SIG-M5 treated with dmso at 0.1 percent for 504 hours (cell line): Measurements from ENCODE around the gene PHC1.

Experiments
- DNase-seq: peaks from one replicate; lab custom pipeline; 2025; ENCODE audit not compliant: unreplicated experiment; lab: John Stamatoyannopoulos, UW

Gene PHC1

GRCh38 chr12:8949342-8950220 is 35.3 kb downstream of the PHC1 start, which contains the start of gene M6PR:
Gene M6PR, minus strand, starts transcription at chr12:8949645. Its CDS starts 3,241 bp downstream, at chr12:8946404.
- DNase-seq = peak; percentile 100

DNA sequence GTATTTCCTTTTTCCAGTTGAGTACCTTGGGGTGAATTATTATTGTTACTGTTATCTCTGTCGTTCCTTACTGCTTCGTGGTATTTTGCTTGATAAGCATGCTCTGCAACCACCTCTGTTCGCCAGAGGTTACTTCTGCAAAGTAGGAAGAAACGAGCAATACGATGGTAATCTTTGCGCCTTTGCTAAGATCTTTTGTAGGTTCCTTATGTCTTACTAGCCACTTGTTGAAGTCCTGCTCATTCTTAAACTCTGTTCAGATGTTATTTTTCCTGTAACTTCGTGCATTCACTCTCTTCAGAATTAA is 35.9 kb downstream of the PHC1 start:
- peak; percentile 77 for DNase-seq

DNA sequence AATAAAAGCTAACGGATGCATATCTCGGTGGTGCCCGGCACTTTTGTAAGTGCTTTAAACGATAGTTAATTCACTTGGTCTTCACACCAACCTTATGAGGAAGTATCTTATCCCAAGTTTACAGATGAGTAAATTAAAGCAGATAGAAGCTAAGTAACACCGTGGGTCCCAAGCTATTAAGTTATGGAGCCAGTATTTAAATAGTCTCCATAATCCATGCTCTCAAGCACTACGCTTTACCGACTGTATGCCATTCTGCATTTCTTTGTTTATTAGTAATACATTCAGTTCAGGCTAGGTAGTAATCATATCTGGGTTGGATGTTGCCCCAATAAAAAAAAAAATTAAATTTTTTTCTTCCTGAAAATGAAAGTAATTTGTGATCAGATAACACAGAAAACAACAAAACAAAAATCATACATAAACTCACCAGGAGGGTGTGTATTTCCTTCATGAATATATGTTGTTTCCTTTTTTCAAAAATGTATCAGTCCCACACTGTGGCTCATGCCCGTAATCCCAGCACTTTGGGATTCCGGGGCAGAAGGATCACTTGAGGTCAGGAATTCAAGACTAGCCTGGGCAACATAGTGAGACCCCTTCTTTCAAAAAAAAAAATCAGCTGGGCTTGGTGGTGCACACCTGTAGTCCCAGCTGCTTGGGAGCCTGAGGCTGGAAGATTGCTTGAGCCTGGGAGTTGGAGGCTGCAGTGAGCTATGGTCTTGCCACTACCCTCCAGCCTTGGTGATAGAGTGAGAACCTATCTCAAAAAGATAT is 36.6 kb downstream of the PHC1 start:
- DNase-seq = peak; percentile 50

GRCh38 chr12:8951744-8952143 is 37.4 kb downstream of the PHC1 start:
- no peak for DNase-seq

- DNase-seq = no peak
Measured at GRCh38 chr12:8953773-8954402, 39.6 kb downstream of the PHC1 start.

DNA sequence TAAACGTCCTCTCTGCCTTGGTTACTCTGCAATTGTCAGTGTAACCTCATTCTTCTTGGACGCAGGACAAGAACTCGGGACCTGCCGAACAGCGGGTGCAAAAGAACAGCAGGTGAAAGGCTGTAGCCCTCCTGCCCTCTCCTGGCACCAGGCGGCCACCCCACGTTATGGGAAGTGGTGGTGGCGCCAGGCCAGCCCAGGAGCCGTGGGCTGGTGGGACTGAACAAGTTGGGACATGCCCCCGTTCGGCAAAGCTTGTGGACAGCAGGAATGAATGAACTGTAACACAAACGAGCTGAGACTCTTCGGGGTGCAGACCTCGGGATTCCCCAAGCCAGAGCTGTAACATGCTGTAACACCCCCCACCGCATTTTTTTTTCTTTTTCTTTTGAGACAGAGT is 41.8 kb downstream of the PHC1 start:
- DNase-seq = no peak

- no peak for DNase-seq
Measured at GRCh38 chr12:8956772-8957171, 42.5 kb downstream of the PHC1 start.

DNA sequence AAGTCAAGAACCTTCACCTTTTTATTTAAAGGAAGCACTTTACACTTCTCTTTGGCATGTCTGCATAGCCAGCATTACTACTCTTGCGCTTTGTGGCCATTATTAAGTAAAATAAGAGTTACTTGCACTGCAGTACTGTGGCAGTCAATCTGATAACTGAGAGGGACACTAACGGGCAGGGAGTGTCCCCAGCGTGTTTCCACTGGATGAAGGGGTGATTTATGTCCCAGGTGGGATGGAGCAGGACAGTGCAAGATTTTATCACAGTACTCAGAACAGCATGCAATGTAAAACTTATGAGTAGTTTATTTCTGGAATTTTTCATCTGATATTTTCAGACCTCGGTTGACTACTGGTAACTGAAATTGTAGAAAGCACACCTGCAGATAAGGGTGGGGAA is 43.3 kb downstream of the PHC1 start:
- no peak for DNase-seq

- no peak for DNase-seq
Measured at GRCh38 chr12:8958066-8958465, 43.8 kb downstream of the PHC1 start.

DNA sequence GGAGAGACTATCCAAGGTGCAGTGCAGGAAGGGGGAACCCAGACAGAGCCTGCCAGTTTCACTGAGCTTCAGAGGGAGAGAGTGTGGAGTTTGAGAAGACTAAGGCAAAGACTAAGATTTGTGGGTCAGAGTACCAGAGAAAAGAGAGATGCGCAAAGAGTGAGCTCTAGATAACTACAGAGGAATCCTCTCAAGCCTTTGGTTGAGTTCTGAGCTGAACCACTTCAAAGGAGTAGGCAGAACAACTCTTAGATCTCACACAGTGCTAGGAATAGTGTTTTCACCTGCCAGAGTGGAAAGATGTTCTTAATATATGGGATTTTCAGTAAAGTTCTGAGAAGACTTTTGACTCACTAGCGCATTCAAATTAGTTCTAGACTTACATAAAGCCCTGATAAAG is 45.9 kb downstream of the PHC1 start:
- no peak for DNase-seq

- no peak for DNase-seq
Measured at GRCh38 chr12:8968761-8969160, 54.5 kb downstream of the PHC1 start.

DNA sequence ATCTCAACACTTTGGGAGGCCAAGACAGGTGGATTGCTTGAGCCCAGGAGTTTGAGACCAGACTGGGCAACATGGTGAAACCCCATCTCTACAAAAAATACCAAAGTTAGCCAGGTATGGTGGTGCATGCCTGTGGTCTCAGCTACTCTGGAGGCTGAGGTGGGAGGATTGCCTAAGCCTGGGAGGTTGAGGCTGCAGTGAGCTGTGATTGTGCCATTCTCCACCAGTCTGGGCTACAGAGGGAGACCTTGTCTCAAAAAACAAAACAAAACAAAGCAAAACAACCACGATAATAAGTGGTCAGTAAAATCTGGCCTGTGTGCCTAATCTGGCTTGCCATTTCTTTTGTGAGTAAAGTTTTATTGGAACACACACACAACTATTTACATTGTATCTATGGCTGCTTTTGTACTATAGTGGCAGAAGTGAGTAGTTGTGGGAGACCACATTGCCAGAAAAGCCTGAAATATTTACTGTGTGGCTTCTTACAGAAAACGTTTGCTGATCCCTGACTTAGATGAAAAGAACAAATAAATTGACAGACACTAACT is 55.6 kb downstream of the PHC1 start:
- no peak for DNase-seq

GRCh38 chr12:8970432-8970831 is 56.1 kb downstream of the PHC1 start:
- no peak for DNase-seq

DNA sequence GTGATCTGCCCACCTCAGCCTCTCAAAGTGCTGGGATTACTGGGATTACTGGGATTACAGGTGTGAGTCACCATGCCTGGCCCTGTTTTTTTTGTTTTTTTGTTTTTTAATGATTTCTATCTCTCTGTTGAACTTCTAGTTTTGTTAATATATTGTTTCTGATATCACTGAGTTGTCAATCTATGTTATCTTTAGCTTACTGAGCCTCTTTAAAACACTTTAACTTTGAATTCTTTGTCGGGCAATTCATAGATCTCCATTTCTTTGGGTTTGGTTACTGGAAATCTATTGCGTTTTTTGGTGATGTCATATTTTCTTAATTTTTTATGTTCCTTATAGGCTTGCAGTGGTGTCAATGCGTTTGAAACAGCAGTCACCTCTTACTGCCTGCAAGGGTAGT is 65.8 kb downstream of the PHC1 start:
- no peak for DNase-seq

DNA sequence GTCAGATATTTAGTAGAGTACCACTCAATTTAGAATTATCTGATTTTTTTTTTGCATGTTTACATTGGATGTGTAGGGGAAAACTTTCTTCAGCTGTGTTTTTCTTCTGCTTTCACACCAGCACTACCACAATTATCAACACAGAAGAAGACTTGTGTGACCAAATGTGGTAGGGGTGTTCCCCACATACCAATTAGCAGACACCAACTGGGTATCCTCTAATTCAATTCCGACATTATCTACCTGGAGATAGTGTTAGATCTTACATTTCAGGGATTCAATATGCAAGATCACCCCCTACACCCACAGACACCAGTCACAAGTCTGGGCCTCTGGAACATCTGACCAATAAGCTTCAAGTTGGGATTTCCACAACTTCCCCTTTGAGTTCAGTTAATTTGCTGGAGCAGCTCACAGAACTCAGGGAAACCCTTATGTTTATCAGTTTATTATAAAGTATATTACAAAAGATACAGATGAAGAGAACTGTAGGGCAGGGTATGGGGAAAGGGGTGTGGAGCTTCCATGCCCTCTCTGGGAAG is 71.0 kb downstream of the PHC1 start:
- DNase-seq = no peak

DNA sequence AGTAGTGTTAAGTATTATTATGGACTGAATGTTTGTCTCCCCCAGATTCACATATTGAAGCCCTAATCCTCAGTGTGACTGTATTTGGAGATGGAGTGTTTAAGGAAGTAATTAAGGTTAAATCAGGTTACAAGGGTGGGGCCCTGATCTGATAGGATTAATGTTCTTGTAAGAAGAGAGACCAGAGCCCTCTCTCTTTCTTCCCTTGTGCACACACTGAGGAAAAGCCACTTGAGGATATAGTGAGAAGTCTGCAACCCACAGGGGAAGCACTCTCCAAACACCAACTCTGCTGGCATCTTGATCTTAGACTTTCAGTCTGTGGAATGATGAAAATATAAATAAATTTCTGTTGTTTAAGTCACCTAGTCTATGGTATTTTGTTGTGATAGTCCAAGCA is 72.9 kb downstream of the PHC1 start:
- DNase-seq = peak; percentile 26

DNA sequence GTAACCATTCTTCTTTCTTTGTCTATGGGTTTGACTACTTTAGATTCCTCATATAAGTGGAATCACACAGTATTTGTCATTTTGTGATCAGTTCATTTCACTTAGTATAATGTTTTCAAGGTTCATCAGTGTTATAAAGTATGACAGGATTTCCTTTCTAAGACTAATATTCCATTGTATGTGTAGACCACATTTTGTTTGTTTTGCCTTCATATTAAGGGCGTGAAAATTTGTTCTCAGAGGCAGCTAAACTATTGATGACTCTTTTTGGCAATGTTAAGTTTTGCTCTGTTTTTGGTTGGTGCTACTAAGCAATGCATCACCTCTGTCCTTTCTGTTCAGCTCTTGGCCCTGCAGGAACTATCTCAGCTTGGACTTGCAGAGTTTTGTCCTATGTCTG is 73.4 kb downstream of the PHC1 start:
- no peak for DNase-seq

DNA sequence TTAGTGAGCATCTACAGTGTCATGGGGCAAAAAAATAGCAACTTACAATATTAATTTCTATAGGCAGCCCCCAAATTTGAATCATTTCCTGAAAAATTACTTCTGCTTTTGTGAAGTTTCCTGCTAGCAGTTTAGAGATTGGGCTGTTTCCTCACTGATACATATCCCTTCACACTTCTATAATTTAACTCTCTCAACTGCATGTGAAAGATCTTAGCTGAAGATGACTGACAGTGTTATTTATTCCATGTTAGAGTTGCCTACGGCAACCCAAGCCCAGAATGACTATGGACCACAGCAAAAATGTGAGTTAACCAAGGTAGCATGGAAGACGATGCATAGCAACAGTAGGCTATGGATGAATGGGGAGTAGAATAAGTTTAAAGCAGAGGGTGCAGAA is 75.1 kb downstream of the PHC1 start, which contains the start of gene KLRG1:
Gene KLRG1 (plus strand): TSS at position 134 of the 400 bp plus-strand sequence. CDS start 90 bp downstream, at position 224.
- peak; percentile 74 for DNase-seq
